ENCODE results near the gene ATF3.

Gene ATF3

GRCh38 chr1:212587888-212588510 lies 20.6 kb upstream of the ATF3 start:
- Histone ChIP-seq H3K9me3 (ENCODE audit: low read length) (no peaks in the 10 kb centered on the region), H3K36me3 (ENCODE audit: insufficient read depth, low read length) (no peaks in the 10 kb centered on the region), H3K4me3 (ENCODE audit: low read depth in 1 of 2, low read length in 2 of 2) (no peak overlapping the region), H3K27me3 (ENCODE audit: control insufficient read depth in 1 of 2, insufficient read depth in 2 of 2, low read length in 2 of 2) (peaks cover 0 to 17% of the 10 kb centered on the region in 2 donors), H3K4me1 (ENCODE audit: insufficient read depth, low read length) (no peaks in the 10 kb centered on the region), H3K27ac (ENCODE audit: low read depth, low read length) (no peak overlapping the region), H3K9ac (ENCODE audit: low read length) (no peak overlapping the region)

- Histone ChIP-seq H3K9me3 (ENCODE audit: low read length) (no peaks in the 10 kb centered on the region), H3K9ac (ENCODE audit: low read length) (no peak overlapping the region), H3K36me3 (ENCODE audit: insufficient read depth, low read length) (no peaks in the 10 kb centered on the region), H3K27me3 (ENCODE audit: control insufficient read depth in 1 of 2, insufficient read depth in 2 of 2, low read length in 2 of 2) (peaks cover 0 to 17% of the 10 kb centered on the region in 2 donors), H3K4me3 (ENCODE audit: low read depth in 1 of 2, low read length in 2 of 2) (no peak overlapping the region), H3K27ac (ENCODE audit: low read depth, low read length) (no peak overlapping the region), H3K4me1 (ENCODE audit: insufficient read depth, low read length) (no peaks in the 10 kb centered on the region)
Observed at GRCh38 chr1:212589446-212589845, 19.1 kb upstream of the ATF3 start.

- peaks cover 4% of the 10 kb centered on the region for H3K4me1 ChIP-seq (ENCODE audit: insufficient read depth, low read length)
- no peak overlapping the region for H3K9ac ChIP-seq (ENCODE audit: low read length)
- no peak overlapping the region for H3K4me3 ChIP-seq (ENCODE audit: low read depth in 1 of 2, low read length in 2 of 2)
- no peaks in the 10 kb centered on the region for H3K9me3 ChIP-seq (ENCODE audit: low read length)
- H3K27me3 ChIP-seq (ENCODE audit: control insufficient read depth in 1 of 2, insufficient read depth in 2 of 2, low read length in 2 of 2): peaks cover 0 to 5% of the 10 kb centered on the region in 2 donors
- no peak overlapping the region for H3K27ac ChIP-seq (ENCODE audit: low read depth, low read length)
- H3K36me3 ChIP-seq (ENCODE audit: insufficient read depth, low read length): no peaks in the 10 kb centered on the region
Observed at GRCh38 chr1:212591922-212592321, 16.6 kb upstream of the ATF3 start.

GRCh38 chr1:212593821-212594251 lies 14.7 kb upstream of the ATF3 start:
- Histone ChIP-seq H3K27ac (ENCODE audit: low read depth, low read length) (no peak overlapping the region), H3K4me1 (ENCODE audit: insufficient read depth, low read length) (peaks cover 4% of the 10 kb centered on the region), H3K4me3 (ENCODE audit: low read depth in 1 of 2, low read length in 2 of 2) (no peak overlapping the region), H3K36me3 (ENCODE audit: insufficient read depth, low read length) (no peaks in the 10 kb centered on the region), H3K9me3 (ENCODE audit: low read length) (no peaks in the 10 kb centered on the region), H3K27me3 (ENCODE audit: control insufficient read depth in 1 of 2, insufficient read depth in 2 of 2, low read length in 2 of 2) (no peaks in the 10 kb centered on the region), H3K9ac (ENCODE audit: low read length) (no peak overlapping the region)

- Histone ChIP-seq H3K4me3 (ENCODE audit: low read depth in 1 of 2, low read length in 2 of 2) (no peak overlapping the region), H3K9me3 (ENCODE audit: low read length) (no peaks in the 10 kb centered on the region), H3K36me3 (ENCODE audit: insufficient read depth, low read length) (no peaks in the 10 kb centered on the region), H3K27ac (ENCODE audit: low read depth, low read length) (no peak overlapping the region), H3K4me1 (ENCODE audit: insufficient read depth, low read length) (peaks cover 4% of the 10 kb centered on the region), H3K27me3 (ENCODE audit: control insufficient read depth in 1 of 2, insufficient read depth in 2 of 2, low read length in 2 of 2) (no peaks in the 10 kb centered on the region), H3K9ac (ENCODE audit: low read length) (no peak overlapping the region)
Observed at GRCh38 chr1:212594640-212595039, 13.9 kb upstream of the ATF3 start.

GRCh38 chr1:212595229-212595628 lies 13.3 kb upstream of the ATF3 start:
- Histone ChIP-seq H3K27me3 (ENCODE audit: control insufficient read depth in 1 of 2, insufficient read depth in 2 of 2, low read length in 2 of 2) (no peaks in the 10 kb centered on the region), H3K4me1 (ENCODE audit: insufficient read depth, low read length) (peaks cover 4% of the 10 kb centered on the region), H3K36me3 (ENCODE audit: insufficient read depth, low read length) (no peaks in the 10 kb centered on the region), H3K4me3 (ENCODE audit: low read depth in 1 of 2, low read length in 2 of 2) (no peak overlapping the region), H3K9me3 (ENCODE audit: low read length) (no peaks in the 10 kb centered on the region), H3K9ac (ENCODE audit: low read length) (no peak overlapping the region), H3K27ac (ENCODE audit: low read depth, low read length) (no peak overlapping the region)

GRCh38 chr1:212595787-212596714 lies 12.5 kb upstream of the ATF3 start:
- Histone ChIP-seq H3K27me3 (ENCODE audit: control insufficient read depth in 1 of 2, insufficient read depth in 2 of 2, low read length in 2 of 2) (no peaks in the 10 kb centered on the region), H3K4me3 (ENCODE audit: low read depth in 1 of 2, low read length in 2 of 2) (no peak overlapping the region), H3K36me3 (ENCODE audit: insufficient read depth, low read length) (no peaks in the 10 kb centered on the region), H3K9ac (ENCODE audit: low read length) (no peak overlapping the region), H3K9me3 (ENCODE audit: low read length) (no peaks in the 10 kb centered on the region), H3K4me1 (ENCODE audit: insufficient read depth, low read length) (peaks cover 4% of the 10 kb centered on the region), H3K27ac (ENCODE audit: low read depth, low read length) (no peak overlapping the region)

GRCh38 chr1:212596798-212597197 lies 11.8 kb upstream of the ATF3 start:
- H3K9ac ChIP-seq (ENCODE audit: low read length): no peak overlapping the region
- H3K27ac ChIP-seq (ENCODE audit: low read depth, low read length): no peak overlapping the region
- H3K9me3 ChIP-seq (ENCODE audit: low read length): no peaks in the 10 kb centered on the region
- no peaks in the 10 kb centered on the region for H3K36me3 ChIP-seq (ENCODE audit: insufficient read depth, low read length)
- H3K27me3 ChIP-seq (ENCODE audit: control insufficient read depth in 1 of 2, insufficient read depth in 2 of 2, low read length in 2 of 2): no peaks in the 10 kb centered on the region
- no peak overlapping the region for H3K4me3 ChIP-seq (ENCODE audit: low read depth in 1 of 2, low read length in 2 of 2)
- peaks cover 4% of the 10 kb centered on the region for H3K4me1 ChIP-seq (ENCODE audit: insufficient read depth, low read length)

- no peaks in the 10 kb centered on the region for H3K27me3 ChIP-seq (ENCODE audit: control insufficient read depth in 1 of 2, insufficient read depth in 2 of 2, low read length in 2 of 2)
- peaks cover 4% of the 10 kb centered on the region for H3K4me1 ChIP-seq (ENCODE audit: insufficient read depth, low read length)
- H3K36me3 ChIP-seq (ENCODE audit: insufficient read depth, low read length): no peaks in the 10 kb centered on the region
- no peaks in the 10 kb centered on the region for H3K9me3 ChIP-seq (ENCODE audit: low read length)
- no peak overlapping the region for H3K27ac ChIP-seq (ENCODE audit: low read depth, low read length)
- no peak overlapping the region for H3K4me3 ChIP-seq (ENCODE audit: low read depth in 1 of 2, low read length in 2 of 2)
- no peak overlapping the region for H3K9ac ChIP-seq (ENCODE audit: low read length)
Observed at GRCh38 chr1:212597487-212597886, 11.1 kb upstream of the ATF3 start.

GRCh38 chr1:212600071-212600915 lies 8.3 kb upstream of the ATF3 start:
- peaks cover 8 to 11% of the 10 kb centered on the region in 2 donors for H3K27me3 ChIP-seq (ENCODE audit: control insufficient read depth in 1 of 2, insufficient read depth in 2 of 2, low read length in 2 of 2)
- H3K4me1 ChIP-seq (ENCODE audit: insufficient read depth, low read length): peaks cover 4% of the 10 kb centered on the region
- no peaks in the 10 kb centered on the region for H3K36me3 ChIP-seq (ENCODE audit: insufficient read depth, low read length)
- H3K4me3 ChIP-seq (ENCODE audit: low read depth in 1 of 2, low read length in 2 of 2): no peak overlapping the region
- H3K9me3 ChIP-seq (ENCODE audit: low read length): no peaks in the 10 kb centered on the region
- H3K27ac ChIP-seq (ENCODE audit: low read depth, low read length): no peak overlapping the region
- H3K9ac ChIP-seq (ENCODE audit: low read length): no peak overlapping the region

GRCh38 chr1:212600980-212601379 lies 7.6 kb upstream of the ATF3 start:
- no peaks in the 10 kb centered on the region for H3K36me3 ChIP-seq (ENCODE audit: insufficient read depth, low read length)

More at GRCh38 chr1:212600980-212601379, 7.6 kb upstream of the ATF3 start:
- H3K9ac ChIP-seq (ENCODE audit: low read length): no peak overlapping the region
- H3K9me3 ChIP-seq (ENCODE audit: low read length): peaks cover 4% of the 10 kb centered on the region
- H3K4me1 ChIP-seq (ENCODE audit: insufficient read depth, low read length): peaks cover 4% of the 10 kb centered on the region
- H3K4me3 ChIP-seq (ENCODE audit: low read depth in 1 of 2, low read length in 2 of 2): no peak overlapping the region
- H3K27ac ChIP-seq (ENCODE audit: low read depth, low read length): no peak overlapping the region
- peaks cover 14 to 18% of the 10 kb centered on the region in 2 donors for H3K27me3 ChIP-seq (ENCODE audit: control insufficient read depth in 1 of 2, insufficient read depth in 2 of 2, low read length in 2 of 2)

All from muscle layer of colon (tissue), 2 donors.